ENCODE data around the gene KLF18. TPM values are rescaled to one million over a fixed set of nuclear protein-coding genes. Genes with fewer than 3 reads are reported as not detected.

KLF18 gene
- total RNA-seq, 1 experiment from 2014 or later = not detected

Small RNA genes within 50 kb of the gene (small RNA-seq; reads per million reads assigned to genes)
- not detected for gene AL035417.1
- not detected for gene OOSP1P1
- not detected for gene RF00019
- not detected for gene RN7SL479P

Other genes starting within 250 kb of the KLF18 start
- not detected in 2 replicates for gene ARTN, start 207.8 kb downstream of the KLF18 start, total RNA-seq (2014; rRNA removed; shearing (Covaris generic))
- gene IPO13, start 194.7 kb downstream of the KLF18 start, total RNA-seq (2014; rRNA removed; shearing (Covaris generic)) = 19.1 and 24.6 TPM in 2 replicates
- gene DPH2, start 171.6 kb downstream of the KLF18 start, total RNA-seq (2014; rRNA removed; shearing (Covaris generic)) = 118 and 120 TPM in 2 replicates
- gene ATP6V0B, start 166.7 kb downstream of the KLF18 start, total RNA-seq (2014; rRNA removed; shearing (Covaris generic)) = 254 and 277 TPM in 2 replicates
- 153 and 159 TPM in 2 replicates for gene B4GALT2, start 162.4 kb downstream of the KLF18 start, total RNA-seq (2014; rRNA removed; shearing (Covaris generic))
- gene CCDC24, start 150.0 kb downstream of the KLF18 start, total RNA-seq (2014; rRNA removed; shearing (Covaris generic)) = 8.8 and 9.2 TPM in 2 replicates
- 1.0 and 1.9 TPM in 2 replicates for gene SLC6A9, start 110.2 kb downstream of the KLF18 start, total RNA-seq (2014; rRNA removed; shearing (Covaris generic))
- not detected in 2 replicates for gene KLF17, start 22.8 kb downstream of the KLF18 start, total RNA-seq (2014; rRNA removed; shearing (Covaris generic))
- gene DMAP1, start 71.8 kb upstream of the KLF18 start, total RNA-seq (2014; rRNA removed; shearing (Covaris generic)) = 29.7 and 43.9 TPM in 2 replicates
- 74.3 and 84.4 TPM in 2 replicates for gene ERI3, start 213.6 kb upstream of the KLF18 start, total RNA-seq (2014; rRNA removed; shearing (Covaris generic))

All from HT-29 (cell line).